Measurements from ENCODE around the gene SIAH1. TPM values are rescaled to one million over a fixed set of nuclear protein-coding genes. Genes with fewer than 3 reads are reported as not detected.
"Not testable (repeated sequence)": the region's sequence is repeated elsewhere in the genome, so short reads cannot be mapped to it uniquely, and the experiment has no call there.

Gene SIAH1
- total and polyA plus RNA-seq, 2 experiments from 2014 or later = 38.8 to 45.5 TPM

DNA sequence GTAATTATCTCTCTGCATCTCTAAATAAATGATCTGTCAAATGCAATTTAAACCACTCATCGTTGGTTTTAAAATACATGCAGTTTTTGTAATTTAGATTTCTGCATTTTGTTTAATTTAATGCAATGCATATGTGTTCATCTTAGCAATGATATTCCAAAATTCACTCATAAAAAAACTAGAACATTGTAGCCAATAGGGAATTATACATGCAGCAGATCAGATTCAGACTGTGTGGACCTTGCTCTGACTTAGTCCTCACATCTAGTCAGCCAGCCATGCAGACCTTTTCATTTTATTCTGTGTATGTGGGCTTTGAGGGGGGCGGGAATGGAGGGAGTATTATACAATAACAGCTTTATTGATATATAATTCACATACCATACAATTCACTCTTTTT is 37.3 kb upstream of the SIAH1 start:
- TF ChIP-seq EZH2phosphoT487 (IDR thresholded peaks at IDR 0.05; ENCODE audit: low read depth, severe bottlenecking, unreplicated experiment) = no peak
- TF ChIP-seq EZH2 (IDR thresholded peaks at IDR 0.05; ENCODE audit: borderline replicate concordance) = no peak
- TF ChIP-seq CTCF (IDR thresholded peaks at IDR 0.05; ENCODE audit: poor library complexity) = no peak
- Histone ChIP-seq H3K4me1 (ENCODE audit: insufficient read depth) (no peaks in the 10 kb centered on the region), H3K79me2 (no peaks in the 10 kb centered on the region), H4K20me1 (ENCODE audit: insufficient read depth, poor library complexity, severe bottlenecking) (no peaks in the 10 kb centered on the region), H2AFZ (no peak overlapping the region), H3K9me2 (replicated peaks; ENCODE audit: insufficient read depth) (no peaks in the 10 kb centered on the region), H3K27me3 (no peaks in the 10 kb centered on the region), H3K4me2 (no peak overlapping the region), H3K4me3 (no peak overlapping the region), H3K36me3 (replicated peaks; ENCODE audit: insufficient read depth, low read depth) (no peaks in the 10 kb centered on the region), H3K9me3 (ENCODE audit: low read depth) (no peaks in the 10 kb centered on the region), H3K27ac (no peak overlapping the region)
- WGBS (ENCODE audit: low lambda C conversion rate, missing lambda C conversion rate) = 98% methylated on average over 2 of the region's 2 CpGs
- DNase-seq (ENCODE audit: low spot score) = no peak

DNA sequence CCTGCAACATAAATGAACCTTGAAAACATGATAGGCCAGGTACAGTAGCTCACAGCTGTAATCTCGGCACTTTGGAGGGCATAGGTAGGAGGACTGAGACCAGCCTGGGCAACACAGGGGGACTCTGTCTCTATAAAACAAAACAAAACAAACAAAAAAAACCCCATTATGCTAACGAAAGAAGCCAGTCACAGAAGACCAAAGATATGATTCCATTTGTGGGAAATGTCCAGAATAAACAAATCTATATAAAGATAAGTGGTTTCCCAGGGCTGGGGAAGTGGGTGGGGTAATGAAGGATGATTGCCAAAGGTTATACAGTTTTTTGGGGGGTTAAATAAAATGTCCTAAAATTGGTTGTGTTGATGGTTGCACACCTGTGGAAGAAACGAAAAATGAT is 36.5 kb upstream of the SIAH1 start:
- no peaks in the 10 kb centered on the region for H3K4me1 ChIP-seq (ENCODE audit: insufficient read depth)
- no peaks in the 10 kb centered on the region for H4K20me1 ChIP-seq (ENCODE audit: insufficient read depth, poor library complexity, severe bottlenecking)
- no peak overlapping the region for H3K27ac ChIP-seq
- WGBS (ENCODE audit: low lambda C conversion rate, missing lambda C conversion rate) = 67% methylated on average over 3 of the region's 3 CpGs
- no peaks in the 10 kb centered on the region for H3K36me3 ChIP-seq (replicated peaks; ENCODE audit: insufficient read depth, low read depth)
- H3K27me3 ChIP-seq = no peaks in the 10 kb centered on the region
- no peak overlapping the region for H3K4me3 ChIP-seq
- H3K9me2 ChIP-seq (replicated peaks; ENCODE audit: insufficient read depth) = no peaks in the 10 kb centered on the region
- H3K79me2 ChIP-seq = no peaks in the 10 kb centered on the region
- no peak for DNase-seq (ENCODE audit: low spot score)
- no peak overlapping the region for H2AFZ ChIP-seq
- no peak for TF ChIP-seq EZH2phosphoT487 (IDR thresholded peaks at IDR 0.05; ENCODE audit: low read depth, severe bottlenecking, unreplicated experiment)
- TF ChIP-seq EZH2 (IDR thresholded peaks at IDR 0.05; ENCODE audit: borderline replicate concordance) = no peak
- no peaks in the 10 kb centered on the region for H3K9me3 ChIP-seq (ENCODE audit: low read depth)
- H3K4me2 ChIP-seq = no peak overlapping the region

- Histone ChIP-seq H3K9me3 (ENCODE audit: low read depth) (no peaks in the 10 kb centered on the region), H3K36me3 (replicated peaks; ENCODE audit: insufficient read depth, low read depth) (no peaks in the 10 kb centered on the region), H3K4me1 (ENCODE audit: insufficient read depth) (no peaks in the 10 kb centered on the region), H3K27me3 (no peaks in the 10 kb centered on the region), H3K79me2 (no peaks in the 10 kb centered on the region), H3K27ac (no peak overlapping the region), H3K4me2 (no peak overlapping the region), H3K4me3 (no peak overlapping the region), H2AFZ (no peak overlapping the region), H4K20me1 (ENCODE audit: insufficient read depth, poor library complexity, severe bottlenecking) (no peaks in the 10 kb centered on the region), H3K9me2 (replicated peaks; ENCODE audit: insufficient read depth) (no peaks in the 10 kb centered on the region)
- WGBS (ENCODE audit: low lambda C conversion rate, missing lambda C conversion rate) = 86% methylated on average over 1 of the region's 1 CpG
- DNase-seq (ENCODE audit: low spot score) = no peak
- TF ChIP-seq EZH2 (IDR thresholded peaks at IDR 0.05; ENCODE audit: borderline replicate concordance) = no peak
- TF ChIP-seq EZH2phosphoT487 (IDR thresholded peaks at IDR 0.05; ENCODE audit: low read depth, severe bottlenecking, unreplicated experiment) = no peak
- no peak for TF ChIP-seq CTCF (IDR thresholded peaks at IDR 0.05; ENCODE audit: poor library complexity)
These were observed 35.2 kb upstream of the SIAH1 start for GRCh38 chr16:48420437-48420836.

DNA sequence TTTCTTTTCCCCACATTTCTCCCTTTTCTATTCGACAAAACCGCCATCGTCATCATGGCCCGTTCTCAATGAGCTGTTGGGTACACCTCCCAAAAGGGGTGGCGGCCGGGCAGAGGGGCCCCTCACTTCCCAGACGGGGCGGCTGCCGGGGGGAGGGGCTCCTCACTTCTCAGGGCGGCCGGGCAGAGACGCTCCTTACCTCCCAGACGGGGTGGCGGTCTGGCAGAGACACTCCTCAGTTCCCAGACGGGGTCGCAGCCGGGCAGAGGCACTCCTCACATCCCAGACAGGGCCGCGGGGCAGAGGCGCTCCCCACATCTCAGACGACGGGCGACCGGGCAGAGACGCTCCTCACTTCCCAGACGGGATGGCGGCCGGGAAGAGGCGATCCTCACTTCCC is 31.4 kb upstream of the SIAH1 start:
- H3K4me1 ChIP-seq (ENCODE audit: insufficient read depth); H4K20me1 ChIP-seq (ENCODE audit: insufficient read depth, poor library complexity, severe bottlenecking); H2AFZ ChIP-seq; H3K9me3 ChIP-seq (ENCODE audit: low read depth); H3K79me2 ChIP-seq; H3K27me3 ChIP-seq; H3K4me2 ChIP-seq; H3K27ac ChIP-seq; H3K9me2 ChIP-seq (replicated peaks; ENCODE audit: insufficient read depth); H3K4me3 ChIP-seq; DNase-seq (ENCODE audit: low spot score); H3K36me3 ChIP-seq (replicated peaks; ENCODE audit: insufficient read depth, low read depth): not testable (repeated sequence)
- 96% methylated on average over 18 of the region's 29 CpGs for WGBS (ENCODE audit: low lambda C conversion rate, missing lambda C conversion rate)

Data from hepatocyte (in vitro differentiated cells).